RWPE2 (cell line): Measurements from ENCODE around the gene THAP2.

Source experiments
- ATAC-seq: fragments of 200-7000 bp; cut with Tn5 transposase; 3 replicates; pipeline ENCODE4 v1.9.1; 2021; ENCODE audit warnings: low read depth
- DNase-seq: peaks from one replicate; pipeline ENCODE4 v3.0.0-alpha.2; 2020; ENCODE audit warnings: low spot score
- H3K27ac ChIP-seq: fragments of 450-650 bp; 2 replicates; pipeline ENCODE4 v1.5.1; 2017; ENCODE audit warnings: mild to moderate bottlenecking; ENCODE audit not compliant: poor library complexity, severe bottlenecking
- H3K27me3 ChIP-seq: fragments of 250-450 bp; sonication (Bioruptor Pico); 2 replicates; pipeline ENCODE4 v1.5.1; 2021; ENCODE audit warnings: mild to moderate bottlenecking, moderate library complexity; ENCODE audit not compliant: insufficient read depth, poor library complexity, severe bottlenecking
- H3K36me3 ChIP-seq: fragments of 250-450 bp; sonication (Bioruptor Pico); 2 replicates; pipeline ENCODE4 v1.5.1; 2020; ENCODE audit warnings: low read depth, mild to moderate bottlenecking, moderate library complexity
- H3K4me1 ChIP-seq: fragments of 250-450 bp; sonication (Bioruptor Pico); 2 replicates; pipeline ENCODE4 v1.5.1; 2021; ENCODE audit warnings: mild to moderate bottlenecking, moderate library complexity; ENCODE audit not compliant: insufficient read depth, poor library complexity, severe bottlenecking
- H3K4me3 ChIP-seq: fragments of 250-450 bp; sonication (Bioruptor Pico); 2 replicates; pipeline ENCODE4 v1.5.1; 2021; ENCODE audit warnings: mild to moderate bottlenecking, moderate library complexity; ENCODE audit not compliant: severe bottlenecking
- H3K9me3 ChIP-seq: fragments of 250-450 bp; sonication (Bioruptor Pico); 2 replicates; pipeline ENCODE4 v1.5.1; 2021; ENCODE audit warnings: mild to moderate bottlenecking, moderate library complexity; ENCODE audit not compliant: severe bottlenecking
- TF ChIP-seq, protein P1 (sequence below): fragments of 450-650 bp; IDR thresholded peaks from one replicate; pipeline ENCODE4 v1.5.1; 2017; ENCODE audit warnings: mild to moderate bottlenecking, moderate library complexity; ENCODE audit not compliant: poor library complexity, severe bottlenecking

Gene THAP2

DNA sequence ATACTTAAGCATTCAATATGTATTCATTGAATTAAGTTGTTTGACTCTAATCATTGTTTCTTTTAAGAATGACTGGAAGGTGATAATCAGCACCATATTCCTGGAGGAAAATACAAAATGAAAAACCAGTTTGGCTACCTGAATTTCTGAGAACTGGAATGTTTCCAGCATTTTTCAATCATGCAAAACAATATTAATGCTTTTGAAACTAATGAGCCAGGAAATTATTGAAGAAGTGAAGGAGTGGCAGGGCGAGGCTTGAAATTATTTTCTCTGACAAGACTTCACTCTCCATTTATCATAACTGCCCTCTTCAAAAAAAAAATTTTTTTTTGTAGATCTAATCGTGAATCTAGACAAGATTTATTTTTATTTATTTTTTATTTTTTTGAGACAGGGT is 40.8 kb downstream of the THAP2 start:
- H3K4me3 ChIP-seq: no peak overlapping the region
- no peaks in the 10 kb centered on the region for H3K27me3 ChIP-seq
- H3K4me1 ChIP-seq: peaks cover 32% of the 10 kb centered on the region
- ATAC-seq (no peak), DNase-seq (no peak)
- TF ChIP-seq, protein P1, sequence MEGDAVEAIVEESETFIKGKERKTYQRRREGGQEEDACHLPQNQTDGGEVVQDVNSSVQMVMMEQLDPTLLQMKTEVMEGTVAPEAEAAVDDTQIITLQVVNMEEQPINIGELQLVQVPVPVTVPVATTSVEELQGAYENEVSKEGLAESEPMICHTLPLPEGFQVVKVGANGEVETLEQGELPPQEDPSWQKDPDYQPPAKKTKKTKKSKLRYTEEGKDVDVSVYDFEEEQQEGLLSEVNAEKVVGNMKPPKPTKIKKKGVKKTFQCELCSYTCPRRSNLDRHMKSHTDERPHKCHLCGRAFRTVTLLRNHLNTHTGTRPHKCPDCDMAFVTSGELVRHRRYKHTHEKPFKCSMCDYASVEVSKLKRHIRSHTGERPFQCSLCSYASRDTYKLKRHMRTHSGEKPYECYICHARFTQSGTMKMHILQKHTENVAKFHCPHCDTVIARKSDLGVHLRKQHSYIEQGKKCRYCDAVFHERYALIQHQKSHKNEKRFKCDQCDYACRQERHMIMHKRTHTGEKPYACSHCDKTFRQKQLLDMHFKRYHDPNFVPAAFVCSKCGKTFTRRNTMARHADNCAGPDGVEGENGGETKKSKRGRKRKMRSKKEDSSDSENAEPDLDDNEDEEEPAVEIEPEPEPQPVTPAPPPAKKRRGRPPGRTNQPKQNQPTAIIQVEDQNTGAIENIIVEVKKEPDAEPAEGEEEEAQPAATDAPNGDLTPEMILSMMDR: no peak
- H3K36me3 ChIP-seq: 0 out of 2 replicates have a peak, but pooled peaks cover 11% of the 10 kb centered on the region
- H3K9me3 ChIP-seq: no peaks in the 10 kb centered on the region
- no peak overlapping the region for H3K27ac ChIP-seq

- DNase-seq (no peak), ATAC-seq (no peak)
- H3K36me3 ChIP-seq: no peaks in the 10 kb centered on the region
Measured at GRCh38 chr12:71708658-71709057, 44.6 kb downstream of the THAP2 start.

GRCh38 chr12:71710276-71711125 is 46.4 kb downstream of the THAP2 start:
- H3K4me1 ChIP-seq: peaks cover 36% of the 10 kb centered on the region
- peak overlapping the region; percentile 95 for H3K27ac ChIP-seq

More at GRCh38 chr12:71708658-71709057, 44.6 kb downstream of the THAP2 start:
- no peaks in the 10 kb centered on the region for H3K9me3 ChIP-seq
- TF ChIP-seq, protein P1: no peak
- H3K4me1 ChIP-seq: peaks cover 46% of the 10 kb centered on the region
- H3K4me3 ChIP-seq: no peak overlapping the region
- H3K27me3 ChIP-seq: no peaks in the 10 kb centered on the region
- peak overlapping the region; percentile 95 for H3K27ac ChIP-seq

DNA sequence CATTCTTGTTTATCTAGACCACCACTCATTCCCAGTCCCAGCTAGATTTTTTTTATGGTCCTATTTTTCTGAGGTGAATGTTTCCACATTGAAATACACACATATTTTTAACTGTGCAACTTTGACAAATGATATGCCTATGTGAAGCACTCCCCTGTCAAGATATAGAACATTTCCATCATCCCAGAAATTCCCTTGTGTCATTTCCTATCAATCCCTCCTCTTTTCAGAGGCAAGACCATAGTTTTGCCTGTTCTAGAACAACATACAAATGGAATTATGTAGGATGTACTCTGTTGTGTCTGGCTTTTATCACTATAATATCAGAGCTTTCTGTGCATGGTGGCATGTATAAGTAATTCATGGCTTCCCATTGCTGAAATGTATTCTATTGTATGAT is 54.5 kb downstream of the THAP2 start:
- ATAC-seq: no peak

More at GRCh38 chr12:71710276-71711125, 46.4 kb downstream of the THAP2 start:
- DNase-seq (peak; percentile 90), ATAC-seq (peak; percentile 98)
- no peaks in the 10 kb centered on the region for H3K27me3 ChIP-seq
- no peaks in the 10 kb centered on the region for H3K36me3 ChIP-seq
- H3K9me3 ChIP-seq: no peaks in the 10 kb centered on the region
- no peak overlapping the region for H3K4me3 ChIP-seq
- TF ChIP-seq, protein P1: no peak

More for the DNA sequence above, 54.5 kb downstream of the THAP2 start:
- H3K27me3 ChIP-seq: no peaks in the 10 kb centered on the region
- H3K27ac ChIP-seq: peak overlapping the region; percentile 69
- no peaks in the 10 kb centered on the region for H3K36me3 ChIP-seq
- peaks cover 15% of the 10 kb centered on the region for H3K4me1 ChIP-seq
- TF ChIP-seq, protein P1: no peak
- DNase-seq: no peak
- H3K4me3 ChIP-seq: no peak overlapping the region
- no peaks in the 10 kb centered on the region for H3K9me3 ChIP-seq
